Natural killer cell (primary cell): ENCODE measurements around the gene PRKN. TPM values are rescaled to one million over a fixed set of nuclear protein-coding genes. Genes with fewer than 3 reads are reported as not detected.

Source experiments
- ATAC-seq, 3 donors: fragments of 150-1000 bp in 2 of 3; fragments of 200-7000 bp in 1 of 3; cut with Tn5 transposase; 1 replicate in 1 of 3; 2 replicates in 2 of 3; pipeline ENCODE4 v1.10.0; 2021; ENCODE audit warnings: mild to moderate bottlenecking in 2 of 3, moderate library complexity in 2 of 3
- DNase-seq, 2 donors: peaks; one replicate each; pipeline versions ENCODE4 v3.0.0 to v3.0.0-alpha.2; 2013 to 2021; ENCODE audit warnings: mixed read lengths in 1 of 2
- H3K27ac ChIP-seq: one replicate; pipeline ENCODE4 v1.5.1; 2013; ENCODE audit warnings: mild to moderate bottlenecking, low read length
- H3K27me3 ChIP-seq: one replicate; pipeline ENCODE4 v1.6.1; 2013; ENCODE audit warnings: low read length; ENCODE audit not compliant: control insufficient read depth, insufficient read depth
- H3K36me3 ChIP-seq: one replicate; pipeline ENCODE4 v1.6.1; 2013; ENCODE audit warnings: low read length; ENCODE audit not compliant: control insufficient read depth, insufficient read depth
- H3K4me1 ChIP-seq: one replicate; pipeline ENCODE4 v1.6.1; 2013; ENCODE audit warnings: low read length; ENCODE audit not compliant: control insufficient read depth, insufficient read depth
- H3K4me3 ChIP-seq: one replicate; pipeline ENCODE4 v1.5.1; 2013; ENCODE audit warnings: low read length
- H3K9me3 ChIP-seq: one replicate; pipeline ENCODE4 v1.6.1; 2013; ENCODE audit warnings: low read length; ENCODE audit not compliant: control insufficient read depth, insufficient read depth
- H3K27ac Mint-ChIP-seq, 2 donors: one replicate each; pipeline ENCODE4 v1.8.0; 2022; ENCODE audit warnings: mild to moderate bottlenecking in 2 of 2, mixed read lengths in 2 of 2, moderate library complexity in 1 of 2
- H3K27me3 Mint-ChIP-seq, 2 donors: one replicate each; pipeline ENCODE4 v1.8.0; 2022; ENCODE audit warnings: low read depth in 2 of 2, mixed read lengths in 2 of 2
- H3K36me3 Mint-ChIP-seq: one replicate; pipeline ENCODE4 v1.8.0; 2022; ENCODE audit warnings: mixed read lengths
- H3K4me1 Mint-ChIP-seq, 2 donors: one replicate each; pipeline ENCODE4 v1.8.0; 2022; ENCODE audit warnings: mixed read lengths in 2 of 2
- H3K4me3 Mint-ChIP-seq: one replicate; pipeline ENCODE4 v1.8.0; 2022; ENCODE audit warnings: mild to moderate bottlenecking, moderate library complexity, mixed read lengths
- H3K9me3 Mint-ChIP-seq, 2 donors: one replicate each; pipeline ENCODE4 v1.8.0; 2022; ENCODE audit warnings: mixed read lengths in 2 of 2
- CTCF ChIP-seq: fragments of 200-600 bp; IDR thresholded peaks from one replicate; pipeline ENCODE4 v1.8.0; 2022; ENCODE audit warnings: antibody characterized with exemption
- WGBS: methylation state at CpG from one replicate; pipeline ENCODE4 v1.1.7; 2013; ENCODE audit warnings: missing lambda C conversion rate; ENCODE audit not compliant: insufficient coverage; 5-methylcytosine and 5-hydroxymethylcytosine counted together
- intact Hi-C: fragments of 100-400 bp; cut with micrococcal nuclease; formaldehyde crosslinking; loops from one replicate; pipeline ENCODE4 v1.14.2; 2022
- total RNA-seq, 4 donors: library from RNA; stranded (reverse); fragments of 120-200 nt in 1 of 4; gene quantifications; one replicate each; pipeline versions ENCODE4 v1.2.3 to v1.2.4, GENCODE V29; 2013 to 2022

Gene PRKN
- total RNA-seq, 3 donors from 2014 or later (not counting 1 experiment from before 2014, with no cell fraction given): 1.4 to 1.9 (median 1.9) TPM

DNA sequence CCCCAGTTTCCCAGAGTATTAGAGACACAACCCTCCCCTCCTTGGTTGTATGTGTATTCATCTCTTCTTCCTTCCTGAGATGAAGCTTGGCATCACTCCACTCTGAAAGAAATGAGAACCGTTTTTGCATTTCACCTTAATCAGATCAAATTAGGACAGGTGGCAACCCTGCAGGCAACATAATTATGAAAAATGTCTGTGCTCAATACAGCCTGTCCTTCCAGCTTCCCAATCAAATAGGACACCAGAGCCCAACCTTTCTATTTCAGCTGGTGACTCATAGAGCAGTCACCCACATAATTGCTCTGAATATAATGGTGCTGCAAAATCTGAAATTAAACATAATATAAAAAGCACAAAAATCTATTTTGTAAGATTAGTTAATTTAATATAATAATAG, 1143.5 kb downstream of the PRKN start:
- Mint-ChIP-seq H3K9me3 (peaks cover 0 to 3% of the 10 kb centered on the region in 2 donors), H3K27me3 (peaks cover 0 to 7% of the 10 kb centered on the region in 2 donors), H3K36me3 (no peaks in the 10 kb centered on the region), H3K4me1 (peaks cover 0 to under 1% of the 10 kb centered on the region in 2 donors), H3K27ac (no peak overlapping the region), H3K4me3 (no peak overlapping the region)
- no peak for ATAC-seq
- Histone ChIP-seq H3K4me1 (peaks cover 2% of the 10 kb centered on the region), H3K4me3 (no peak overlapping the region), H3K36me3 (no peaks in the 10 kb centered on the region), H3K27ac (no peak overlapping the region), H3K9me3 (no peaks in the 10 kb centered on the region), H3K27me3 (no peaks in the 10 kb centered on the region)
- 80% methylated on average over 1 of the region's 1 CpG for WGBS
- TF ChIP-seq CTCF: no peak
- intact Hi-C loops: no loop called here
- no peak for DNase-seq

- Mint-ChIP-seq H3K4me3 (no peak overlapping the region), H3K27me3 (peaks cover 0 to 7% of the 10 kb centered on the region in 2 donors), H3K4me1 (peaks cover 4 to 5% of the 10 kb centered on the region in 2 donors), H3K36me3 (no peaks in the 10 kb centered on the region), H3K9me3 (peaks cover 0 to 3% of the 10 kb centered on the region in 2 donors), H3K27ac (no peak overlapping the region)
- ATAC-seq (no peak), DNase-seq (no peak)
- H3K4me3 ChIP-seq: no peak overlapping the region
- no peaks in the 10 kb centered on the region for H3K9me3 ChIP-seq
- TF ChIP-seq CTCF: no peak
- intact Hi-C loops: no loop called here
- WGBS: 95% methylated on average over 5 of the region's 5 CpGs
- H3K36me3 ChIP-seq: no peaks in the 10 kb centered on the region
- H3K27ac ChIP-seq: no peak overlapping the region
- H3K4me1 ChIP-seq: peaks cover 5% of the 10 kb centered on the region
- H3K27me3 ChIP-seq: no peaks in the 10 kb centered on the region
These were observed 1144.0 kb downstream of the PRKN start for GRCh38 chr6:161583584-161583983.

DNA sequence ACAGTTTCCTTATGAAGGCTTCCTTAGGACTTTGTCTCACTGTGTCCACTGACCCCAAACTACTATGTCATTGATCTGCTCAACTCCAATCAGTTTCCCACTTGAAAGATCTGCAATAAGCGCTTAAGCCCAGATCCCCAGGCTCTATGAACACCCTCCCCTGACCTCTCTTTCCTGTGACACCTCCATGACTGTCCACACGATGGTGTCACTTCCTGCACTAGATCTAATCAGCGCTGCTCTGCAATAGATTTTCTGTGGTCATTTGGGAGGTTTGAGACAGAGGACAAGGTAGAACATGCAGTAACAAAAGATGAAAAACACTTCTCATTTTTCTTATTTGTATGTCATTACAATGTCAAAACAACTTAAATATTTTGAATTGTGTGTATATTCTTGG, 1149.1 kb downstream of the PRKN start:
- no peaks in the 10 kb centered on the region for H3K9me3 ChIP-seq
- no peaks in the 10 kb centered on the region for H3K27me3 ChIP-seq
- intact Hi-C loops: no loop called here
- Mint-ChIP-seq H3K27ac (no peak overlapping the region), H3K36me3 (no peaks in the 10 kb centered on the region), H3K4me3 (no peak overlapping the region), H3K9me3 (peaks cover 0 to 5% of the 10 kb centered on the region in 2 donors), H3K4me1 (peaks cover 7 to 8% of the 10 kb centered on the region in 2 donors), H3K27me3 (no peaks in the 10 kb centered on the region)
- DNase-seq (no peak), ATAC-seq (peak; percentile 50 to 78 (median 68))
- no peak overlapping the region for H3K4me3 ChIP-seq
- no peak for TF ChIP-seq CTCF
- 34% methylated on average over 2 of the region's 3 CpGs for WGBS
- H3K27ac ChIP-seq: no peak overlapping the region
- no peaks in the 10 kb centered on the region for H3K36me3 ChIP-seq
- H3K4me1 ChIP-seq: peaks cover 5% of the 10 kb centered on the region
